ENCODE data around the gene PAK4.

GRCh38 chr19:39157275-39157996, 31.9 kb downstream of the PAK4 start:
- TF ChIP-seq ZNF629 (CRISPR knock-in tag; conservative IDR thresholded peaks at IDR 0.05) (no peak), FOXA3 (CRISPR knock-in tag; IDR thresholded peaks at IDR 0.05) (no peak), MTERF4 (CRISPR knock-in tag; IDR thresholded peaks at IDR 0.05) (no peak), EZH2 (conservative IDR thresholded peaks at IDR 0.05; ENCODE audit: low read depth, low read length) (no peak), NR2C2 (CRISPR knock-in tag; IDR thresholded peaks at IDR 0.05; ENCODE audit: borderline replicate concordance) (no peak), GMEB1 (CRISPR knock-in tag; IDR thresholded peaks at IDR 0.05; ENCODE audit: borderline replicate concordance) (no peak), JUND (CRISPR knock-in tag; IDR thresholded peaks at IDR 0.05) (no peak), CTCF (CRISPR knock-in tag; IDR thresholded peaks at IDR 0.05) (no peak), CEBPB (IDR thresholded peaks at IDR 0.05; ENCODE audit: borderline replicate concordance, low read depth, low read length) (no peak), ZFP90 (CRISPR knock-in tag; IDR thresholded peaks at IDR 0.05; ENCODE audit: borderline replicate concordance) (no peak), ASH2L (IDR thresholded peaks at IDR 0.05; ENCODE audit: insufficient read length, low read depth, low read length) (no peak), ZFP36 (IDR thresholded peaks at IDR 0.05; ENCODE audit: borderline replicate concordance, low read depth, low read length, partially characterized antibody) (no peak), AHR (CRISPR knock-in tag; IDR thresholded peaks at IDR 0.05) (no peak)

Measured in HepG2 (cell line).